Measurements from ENCODE around the gene IDI1.

- TF ChIP-seq, protein P1, sequence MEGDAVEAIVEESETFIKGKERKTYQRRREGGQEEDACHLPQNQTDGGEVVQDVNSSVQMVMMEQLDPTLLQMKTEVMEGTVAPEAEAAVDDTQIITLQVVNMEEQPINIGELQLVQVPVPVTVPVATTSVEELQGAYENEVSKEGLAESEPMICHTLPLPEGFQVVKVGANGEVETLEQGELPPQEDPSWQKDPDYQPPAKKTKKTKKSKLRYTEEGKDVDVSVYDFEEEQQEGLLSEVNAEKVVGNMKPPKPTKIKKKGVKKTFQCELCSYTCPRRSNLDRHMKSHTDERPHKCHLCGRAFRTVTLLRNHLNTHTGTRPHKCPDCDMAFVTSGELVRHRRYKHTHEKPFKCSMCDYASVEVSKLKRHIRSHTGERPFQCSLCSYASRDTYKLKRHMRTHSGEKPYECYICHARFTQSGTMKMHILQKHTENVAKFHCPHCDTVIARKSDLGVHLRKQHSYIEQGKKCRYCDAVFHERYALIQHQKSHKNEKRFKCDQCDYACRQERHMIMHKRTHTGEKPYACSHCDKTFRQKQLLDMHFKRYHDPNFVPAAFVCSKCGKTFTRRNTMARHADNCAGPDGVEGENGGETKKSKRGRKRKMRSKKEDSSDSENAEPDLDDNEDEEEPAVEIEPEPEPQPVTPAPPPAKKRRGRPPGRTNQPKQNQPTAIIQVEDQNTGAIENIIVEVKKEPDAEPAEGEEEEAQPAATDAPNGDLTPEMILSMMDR (IDR thresholded peaks at IDR 0.05; ENCODE audit: low read depth, low read length, missing input control) = no peak
- TF ChIP-seq, protein P2, sequence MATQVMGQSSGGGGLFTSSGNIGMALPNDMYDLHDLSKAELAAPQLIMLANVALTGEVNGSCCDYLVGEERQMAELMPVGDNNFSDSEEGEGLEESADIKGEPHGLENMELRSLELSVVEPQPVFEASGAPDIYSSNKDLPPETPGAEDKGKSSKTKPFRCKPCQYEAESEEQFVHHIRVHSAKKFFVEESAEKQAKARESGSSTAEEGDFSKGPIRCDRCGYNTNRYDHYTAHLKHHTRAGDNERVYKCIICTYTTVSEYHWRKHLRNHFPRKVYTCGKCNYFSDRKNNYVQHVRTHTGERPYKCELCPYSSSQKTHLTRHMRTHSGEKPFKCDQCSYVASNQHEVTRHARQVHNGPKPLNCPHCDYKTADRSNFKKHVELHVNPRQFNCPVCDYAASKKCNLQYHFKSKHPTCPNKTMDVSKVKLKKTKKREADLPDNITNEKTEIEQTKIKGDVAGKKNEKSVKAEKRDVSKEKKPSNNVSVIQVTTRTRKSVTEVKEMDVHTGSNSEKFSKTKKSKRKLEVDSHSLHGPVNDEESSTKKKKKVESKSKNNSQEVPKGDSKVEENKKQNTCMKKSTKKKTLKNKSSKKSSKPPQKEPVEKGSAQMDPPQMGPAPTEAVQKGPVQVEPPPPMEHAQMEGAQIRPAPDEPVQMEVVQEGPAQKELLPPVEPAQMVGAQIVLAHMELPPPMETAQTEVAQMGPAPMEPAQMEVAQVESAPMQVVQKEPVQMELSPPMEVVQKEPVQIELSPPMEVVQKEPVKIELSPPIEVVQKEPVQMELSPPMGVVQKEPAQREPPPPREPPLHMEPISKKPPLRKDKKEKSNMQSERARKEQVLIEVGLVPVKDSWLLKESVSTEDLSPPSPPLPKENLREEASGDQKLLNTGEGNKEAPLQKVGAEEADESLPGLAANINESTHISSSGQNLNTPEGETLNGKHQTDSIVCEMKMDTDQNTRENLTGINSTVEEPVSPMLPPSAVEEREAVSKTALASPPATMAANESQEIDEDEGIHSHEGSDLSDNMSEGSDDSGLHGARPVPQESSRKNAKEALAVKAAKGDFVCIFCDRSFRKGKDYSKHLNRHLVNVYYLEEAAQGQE (IDR thresholded peaks at IDR 0.05) = no peak
Measured at GRCh38 chr10:1025683-1026082, 23.2 kb downstream of the IDI1 start, which contains the start of gene IDI2.
